H9 (cell line): ENCODE data around the gene BCAS3. TPM values are rescaled to one million over a fixed set of nuclear protein-coding genes. Genes with fewer than 3 reads are reported as not detected.

Experiments used
- DNase-seq: peaks from one replicate; pipeline ENCODE4 v3.0.0-alpha.2; 2017
- H2AFZ ChIP-seq: one replicate; pipeline ENCODE4 v1.6.1; 2013; ENCODE audit warnings: mild to moderate bottlenecking, low read length, control low read depth, moderate library complexity
- H2AK5ac ChIP-seq: 2 replicates; pipeline ENCODE4 v1.6.1; 2013; ENCODE audit warnings: low read length, control low read depth, mixed read lengths; ENCODE audit not compliant: insufficient read length
- H2BK120ac ChIP-seq: one replicate; pipeline ENCODE4 v1.6.1; 2013; ENCODE audit warnings: low read depth, mild to moderate bottlenecking, low read length, control low read depth, inconsistent platforms; ENCODE audit not compliant: poor library complexity, severe bottlenecking
- H2BK12ac ChIP-seq: 2 replicates; pipeline ENCODE4 v1.6.1; 2013; ENCODE audit warnings: low read length, control low read depth, mixed read lengths, low read depth; ENCODE audit not compliant: insufficient read length
- H2BK15ac ChIP-seq: 2 replicates; pipeline ENCODE4 v1.6.1; 2013; ENCODE audit warnings: low read depth, low read length, control low read depth
- H2BK20ac ChIP-seq: one replicate; pipeline ENCODE4 v1.6.1; 2013; ENCODE audit warnings: low read depth, mild to moderate bottlenecking, low read length, control low read depth, inconsistent platforms; ENCODE audit not compliant: poor library complexity, severe bottlenecking
- H2BK5ac ChIP-seq: 2 replicates; pipeline ENCODE4 v1.6.1; 2013; ENCODE audit warnings: low read length, control low read depth, mixed read lengths; ENCODE audit not compliant: insufficient read length
- H3K14ac ChIP-seq: 2 replicates; pipeline ENCODE4 v1.6.1; 2013; ENCODE audit warnings: low read length, control low read depth; ENCODE audit not compliant: insufficient read depth
- H3K18ac ChIP-seq: 2 replicates; pipeline ENCODE4 v1.6.1; 2013; ENCODE audit warnings: low read depth, mild to moderate bottlenecking, mixed read lengths, low read length, control low read depth; ENCODE audit not compliant: insufficient read length
- H3K23ac ChIP-seq: 2 replicates; pipeline ENCODE4 v1.6.1; 2013; ENCODE audit warnings: low read length, control low read depth, mixed read lengths, low read depth; ENCODE audit not compliant: insufficient read length
- H3K23me2 ChIP-seq: 2 replicates; pipeline ENCODE4 v1.6.1; 2013; ENCODE audit warnings: low read depth, mild to moderate bottlenecking, mixed read lengths, low read length, control low read depth; ENCODE audit not compliant: insufficient read length, poor library complexity, severe bottlenecking
- H3K27ac ChIP-seq: 2 replicates; pipeline ENCODE4 v1.5.1; 2013; ENCODE audit warnings: low read length, control low read depth, mixed read lengths, low read depth; ENCODE audit not compliant: insufficient read length
- H3K27me3 ChIP-seq: 2 replicates; pipeline ENCODE4 v1.6.1; 2013; ENCODE audit warnings: low read length, control low read depth, inconsistent platforms; ENCODE audit not compliant: insufficient read depth
- H3K4ac ChIP-seq: 2 replicates; pipeline ENCODE4 v1.6.1; 2013; ENCODE audit warnings: low read depth, mild to moderate bottlenecking, control low read depth, inconsistent platforms, low read length, moderate library complexity
- H3K4me1 ChIP-seq: 2 replicates; pipeline ENCODE4 v1.6.1; 2013; ENCODE audit warnings: low read length, control low read depth, inconsistent platforms; ENCODE audit not compliant: insufficient read depth
- H3K4me2 ChIP-seq: 2 replicates; pipeline ENCODE4 v1.6.1; 2013; ENCODE audit warnings: low read length, control low read depth, mixed read lengths; ENCODE audit not compliant: insufficient read length, insufficient read depth
- H3K56ac ChIP-seq: 2 replicates; pipeline ENCODE4 v1.6.1; 2013; ENCODE audit warnings: low read depth, mild to moderate bottlenecking, mixed read lengths, low read length, control low read depth; ENCODE audit not compliant: insufficient read length
- H3K79me1 ChIP-seq: 2 replicates; pipeline ENCODE4 v1.6.1; 2013; ENCODE audit warnings: low read depth, mild to moderate bottlenecking, moderate library complexity, low read length, control low read depth, inconsistent platforms; ENCODE audit not compliant: insufficient read depth, poor library complexity, severe bottlenecking
- H3K79me2 ChIP-seq: 2 replicates; pipeline ENCODE4 v1.6.1; 2013; ENCODE audit warnings: low read length, control low read depth, inconsistent platforms; ENCODE audit not compliant: insufficient read depth
- H3K9ac ChIP-seq: 2 replicates; pipeline ENCODE4 v1.6.1; 2013; ENCODE audit warnings: low read length, control low read depth, mixed read lengths; ENCODE audit not compliant: insufficient read length; ENCODE audit errors: extremely low read depth
- H3K9me3 ChIP-seq: one replicate; pipeline ENCODE4 v1.6.1; 2013; ENCODE audit warnings: low read depth, low read length, inconsistent platforms; ENCODE audit not compliant: control insufficient read depth
- H3T11ph ChIP-seq: one replicate; pipeline ENCODE4 v1.6.1; 2013; ENCODE audit warnings: mild to moderate bottlenecking, low read length, control low read depth, inconsistent platforms
- H4K20me1 ChIP-seq: one replicate; pipeline ENCODE4 v1.6.1; 2013; ENCODE audit not compliant: control insufficient read depth, insufficient read length, insufficient read depth
- H4K5ac ChIP-seq: 2 replicates; pipeline ENCODE4 v1.6.1; 2013; ENCODE audit warnings: low read depth, mild to moderate bottlenecking, mixed read lengths, low read length, control low read depth; ENCODE audit not compliant: insufficient read length
- H4K8ac ChIP-seq: replicated peaks from 2 replicates; pipeline ENCODE4 v1.6.1; 2013; ENCODE audit warnings: low read length, control low read depth, mixed read lengths, low read depth; ENCODE audit not compliant: insufficient read length
- H4K91ac ChIP-seq: 2 replicates; pipeline ENCODE4 v1.6.1; 2013; ENCODE audit warnings: low read depth, mild to moderate bottlenecking, moderate library complexity, mixed read lengths, low read length, control low read depth; ENCODE audit not compliant: insufficient read length
- H3K27ac Mint-ChIP-seq, 3 experiments: 2 replicates in 2 of 3; 3 replicates in 1 of 3; pipeline ENCODE4 v1.8.0; 2020 to 2021; ENCODE audit warnings: mixed read lengths in 3 of 3, mild to moderate bottlenecking in 1 of 3, moderate library complexity in 1 of 3
- H3K27me3 Mint-ChIP-seq: 2 replicates; pipeline ENCODE4 v1.8.0; 2021; ENCODE audit warnings: low read depth, mild to moderate bottlenecking, moderate library complexity, mixed read lengths
- H3K36me3 Mint-ChIP-seq, 3 experiments: 2 replicates in 2 of 3; 3 replicates in 1 of 3; pipeline ENCODE4 v1.8.0; 2020 to 2021; ENCODE audit warnings: low read depth in 3 of 3, mixed read lengths in 3 of 3; ENCODE audit not compliant: insufficient read depth in 1 of 3
- H3K4me1 Mint-ChIP-seq, 2 experiments: 2 replicates each; pipeline ENCODE4 v1.8.0; 2020; ENCODE audit warnings: mixed read lengths in 2 of 2
- H3K4me3 Mint-ChIP-seq, 2 experiments: 2 replicates in 1 of 2; 3 replicates in 1 of 2; pipeline ENCODE4 v1.8.0; 2020 to 2021; ENCODE audit warnings: mild to moderate bottlenecking in 2 of 2, mixed read lengths in 2 of 2, moderate library complexity in 1 of 2
- H3K9me3 Mint-ChIP-seq, 2 experiments: 2 replicates in 1 of 2; 3 replicates in 1 of 2; pipeline ENCODE4 v1.8.0; 2020; ENCODE audit warnings: mild to moderate bottlenecking in 2 of 2, mixed read lengths in 2 of 2, moderate library complexity in 1 of 2
- CTCF ChIP-seq: fragments of 200-600 bp; sonication (generic); conservative IDR thresholded peaks from 3 replicates; pipeline ENCODE4 v1.8.0; 2021; ENCODE audit warnings: antibody characterized with exemption, mild to moderate bottlenecking
- WGBS: extraction: QIAGEN DNeasy Blood & Tissue Kit; methylation state at CpG from one replicate; pipeline ENCODE4 v1.1.7; 2013; ENCODE audit warnings: missing lambda C conversion rate, low lambda C conversion rate, mixed read lengths; ENCODE audit not compliant: insufficient read length; ENCODE audit errors: extremely low coverage; 5-methylcytosine and 5-hydroxymethylcytosine counted together
- total RNA-seq: library from RNA; stranded (reverse); gene quantifications from 2 replicates; pipeline ENCODE4 v1.2.1, GENCODE V29; 2021

The BCAS3 gene
- total RNA-seq, 1 experiment from 2014 or later: 22.4 TPM

GRCh38 chr17:60773552-60773951 is 95.9 kb downstream of the BCAS3 start:
- Histone ChIP-seq H3K56ac (no peak overlapping the region), H3K27me3 (no peaks in the 10 kb centered on the region)
- H3K4me1 Mint-ChIP-seq: peaks cover 2% of the 10 kb centered on the region in 2 experiments; a peak in 2 of 4 replicates

More at GRCh38 chr17:60773552-60773951, 95.9 kb downstream of the BCAS3 start:
- Histone ChIP-seq H3K4ac (no peak overlapping the region), H3K23me2 (no peaks in the 10 kb centered on the region), H4K5ac (no peak overlapping the region), H2BK12ac (no peak overlapping the region), H2BK20ac (no peak overlapping the region), H4K91ac (no peak overlapping the region), H3K27ac (no peak overlapping the region), H3K4me2 (no peak overlapping the region), H3K14ac (no peak overlapping the region), H3K23ac (no peak overlapping the region), H3T11ph (no peak overlapping the region), H3K9me3 (no peaks in the 10 kb centered on the region), H2AK5ac (no peak overlapping the region), H3K18ac (no peak overlapping the region), H4K8ac (no peak overlapping the region), H2BK5ac (no peak overlapping the region), H3K4me1 (no peaks in the 10 kb centered on the region), H3K9ac (no peak overlapping the region), H2AFZ (no peak overlapping the region), H2BK120ac (no peak overlapping the region), H2BK15ac (no peak overlapping the region), H4K20me1 (no peaks in the 10 kb centered on the region), H3K79me1 (no peaks in the 10 kb centered on the region), H3K79me2 (no peaks in the 10 kb centered on the region)
- Mint-ChIP-seq H3K9me3 (peaks cover 0 to 3% of the 10 kb centered on the region in 2 experiments; a peak in 3 of 5 replicates), H3K36me3 (peaks cover 0 to under 1% (median 0%) of the 10 kb centered on the region in 3 experiments; a peak in 1 of 7 replicates), H3K27ac (no peak overlapping the region), H3K27me3 (no peaks in the 10 kb centered on the region), H3K4me3 (no peak overlapping the region)
- no CpG with 5 or more reads among the region's 7 CpGs for WGBS
- no peak for TF ChIP-seq CTCF
- DNase-seq: no peak
